Measurements from ENCODE around the gene SIDT1. TPM values are rescaled to one million over a fixed set of nuclear protein-coding genes. Genes with fewer than 3 reads are reported as not detected.

Gene SIDT1
- total RNA-seq, 1 experiment from 2014 or later, result not detected

- Histone ChIP-seq H3K36me3 (ENCODE audit: control insufficient read depth, insufficient read depth, low read length) (no peaks in the 10 kb centered on the region), H3K27me3 (ENCODE audit: control insufficient read depth, insufficient read depth, low read length) (peaks cover 53% of the 10 kb centered on the region), H3K9me3 (ENCODE audit: control insufficient read depth, insufficient read depth, low read depth, low read length) (no peaks in the 10 kb centered on the region), H3K27ac (ENCODE audit: low read length) (no peak overlapping the region), H3K4me1 (ENCODE audit: control insufficient read depth, insufficient read depth, low read length) (peaks cover 10% of the 10 kb centered on the region), H3K4me3 (ENCODE audit: low read depth in 2 of 2, low read length in 2 of 2) (no peak overlapping the region)
- ChIA-PET POLR2A (no interaction called here), CTCF (no interaction called here)
- intact Hi-C loops (cut with micrococcal nuclease; ENCODE audit: unreplicated experiment), result loop anchor here (5.0 kb wide), 1 partner anchor 41 kb away; no protein-coding TSS in a partner anchor
- in situ Hi-C loops (cut with HindIII; ENCODE audit: low pct_unique_long_range_greater_than_20kb, low sequenced_read_pairs), result no loop called here
- DNase-seq (ENCODE audit: low read depth, low spot score), result no peak
- TF ChIP-seq TCF7L2 (IDR thresholded peaks at IDR 0.05; ENCODE audit: low read depth, low read length) (no peak), SIN3A (IDR thresholded peaks at IDR 0.05; ENCODE audit: borderline replicate concordance, insufficient read depth, low read depth, low read length) (no peak), POLR2AphosphoS5 (IDR thresholded peaks at IDR 0.05; ENCODE audit: low read depth, low read length) (no peak)
- TF ChIP-seq, protein P1, sequence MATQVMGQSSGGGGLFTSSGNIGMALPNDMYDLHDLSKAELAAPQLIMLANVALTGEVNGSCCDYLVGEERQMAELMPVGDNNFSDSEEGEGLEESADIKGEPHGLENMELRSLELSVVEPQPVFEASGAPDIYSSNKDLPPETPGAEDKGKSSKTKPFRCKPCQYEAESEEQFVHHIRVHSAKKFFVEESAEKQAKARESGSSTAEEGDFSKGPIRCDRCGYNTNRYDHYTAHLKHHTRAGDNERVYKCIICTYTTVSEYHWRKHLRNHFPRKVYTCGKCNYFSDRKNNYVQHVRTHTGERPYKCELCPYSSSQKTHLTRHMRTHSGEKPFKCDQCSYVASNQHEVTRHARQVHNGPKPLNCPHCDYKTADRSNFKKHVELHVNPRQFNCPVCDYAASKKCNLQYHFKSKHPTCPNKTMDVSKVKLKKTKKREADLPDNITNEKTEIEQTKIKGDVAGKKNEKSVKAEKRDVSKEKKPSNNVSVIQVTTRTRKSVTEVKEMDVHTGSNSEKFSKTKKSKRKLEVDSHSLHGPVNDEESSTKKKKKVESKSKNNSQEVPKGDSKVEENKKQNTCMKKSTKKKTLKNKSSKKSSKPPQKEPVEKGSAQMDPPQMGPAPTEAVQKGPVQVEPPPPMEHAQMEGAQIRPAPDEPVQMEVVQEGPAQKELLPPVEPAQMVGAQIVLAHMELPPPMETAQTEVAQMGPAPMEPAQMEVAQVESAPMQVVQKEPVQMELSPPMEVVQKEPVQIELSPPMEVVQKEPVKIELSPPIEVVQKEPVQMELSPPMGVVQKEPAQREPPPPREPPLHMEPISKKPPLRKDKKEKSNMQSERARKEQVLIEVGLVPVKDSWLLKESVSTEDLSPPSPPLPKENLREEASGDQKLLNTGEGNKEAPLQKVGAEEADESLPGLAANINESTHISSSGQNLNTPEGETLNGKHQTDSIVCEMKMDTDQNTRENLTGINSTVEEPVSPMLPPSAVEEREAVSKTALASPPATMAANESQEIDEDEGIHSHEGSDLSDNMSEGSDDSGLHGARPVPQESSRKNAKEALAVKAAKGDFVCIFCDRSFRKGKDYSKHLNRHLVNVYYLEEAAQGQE (IDR thresholded peaks at IDR 0.05; ENCODE audit: insufficient read depth in 1 of 2, low read depth in 2 of 2, low read length in 1 of 2), result no peak
- TF ChIP-seq, protein P2, sequence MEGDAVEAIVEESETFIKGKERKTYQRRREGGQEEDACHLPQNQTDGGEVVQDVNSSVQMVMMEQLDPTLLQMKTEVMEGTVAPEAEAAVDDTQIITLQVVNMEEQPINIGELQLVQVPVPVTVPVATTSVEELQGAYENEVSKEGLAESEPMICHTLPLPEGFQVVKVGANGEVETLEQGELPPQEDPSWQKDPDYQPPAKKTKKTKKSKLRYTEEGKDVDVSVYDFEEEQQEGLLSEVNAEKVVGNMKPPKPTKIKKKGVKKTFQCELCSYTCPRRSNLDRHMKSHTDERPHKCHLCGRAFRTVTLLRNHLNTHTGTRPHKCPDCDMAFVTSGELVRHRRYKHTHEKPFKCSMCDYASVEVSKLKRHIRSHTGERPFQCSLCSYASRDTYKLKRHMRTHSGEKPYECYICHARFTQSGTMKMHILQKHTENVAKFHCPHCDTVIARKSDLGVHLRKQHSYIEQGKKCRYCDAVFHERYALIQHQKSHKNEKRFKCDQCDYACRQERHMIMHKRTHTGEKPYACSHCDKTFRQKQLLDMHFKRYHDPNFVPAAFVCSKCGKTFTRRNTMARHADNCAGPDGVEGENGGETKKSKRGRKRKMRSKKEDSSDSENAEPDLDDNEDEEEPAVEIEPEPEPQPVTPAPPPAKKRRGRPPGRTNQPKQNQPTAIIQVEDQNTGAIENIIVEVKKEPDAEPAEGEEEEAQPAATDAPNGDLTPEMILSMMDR (IDR thresholded peaks at IDR 0.05), result no peak
- no TSS peak for BruUV-seq (replicated peaks)
- ATAC-seq, result no peak
Observed at GRCh38 chr3:113536627-113537101, 4.3 kb downstream of the SIDT1 start.

DNA sequence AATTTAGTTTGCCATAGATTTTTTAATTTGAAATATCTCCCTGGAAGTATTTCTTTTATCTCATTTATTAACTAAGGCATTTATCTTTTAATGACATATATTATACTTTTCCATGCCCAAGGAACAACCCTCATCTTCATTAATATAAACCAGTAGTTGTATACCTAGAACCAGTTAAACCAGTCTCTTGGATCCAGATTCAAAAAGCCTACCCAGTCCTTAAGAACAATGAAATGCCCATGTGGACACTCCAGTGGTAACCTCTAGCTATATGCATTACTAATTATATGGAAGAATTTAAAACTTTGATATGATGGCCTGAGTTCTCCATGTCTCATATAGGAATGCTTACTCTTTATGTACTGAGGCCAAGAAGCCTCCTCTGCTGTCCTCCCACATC is 4.8 kb downstream of the SIDT1 start:
- H3K9me3 ChIP-seq (ENCODE audit: control insufficient read depth, insufficient read depth, low read depth, low read length), result no peaks in the 10 kb centered on the region
- CTCF ChIA-PET, result no interaction called here
- no peak overlapping the region for H3K4me3 ChIP-seq (ENCODE audit: low read depth in 2 of 2, low read length in 2 of 2)
- ATAC-seq (no peak), DNase-seq (ENCODE audit: low read depth, low spot score) (no peak)
- POLR2A ChIA-PET, result no interaction called here
- no TSS peak for BruUV-seq (replicated peaks)
- H3K27me3 ChIP-seq (ENCODE audit: control insufficient read depth, insufficient read depth, low read length), result peaks cover 48% of the 10 kb centered on the region
- in situ Hi-C loops (cut with HindIII; ENCODE audit: low pct_unique_long_range_greater_than_20kb, low sequenced_read_pairs) (no loop called here), intact Hi-C loops (cut with micrococcal nuclease; ENCODE audit: unreplicated experiment) (loop anchor here (5.0 kb wide), 1 partner anchor 40 kb away; no protein-coding TSS in a partner anchor)
- peaks cover 7% of the 10 kb centered on the region for H3K4me1 ChIP-seq (ENCODE audit: control insufficient read depth, insufficient read depth, low read length)
- no peak overlapping the region for H3K27ac ChIP-seq (ENCODE audit: low read length)
- TF ChIP-seq, protein P1 (IDR thresholded peaks at IDR 0.05; ENCODE audit: insufficient read depth in 1 of 2, low read depth in 2 of 2, low read length in 1 of 2), result no peak
- no peak for TF ChIP-seq SIN3A (IDR thresholded peaks at IDR 0.05; ENCODE audit: borderline replicate concordance, insufficient read depth, low read depth, low read length)
- no peak for TF ChIP-seq POLR2AphosphoS5 (IDR thresholded peaks at IDR 0.05; ENCODE audit: low read depth, low read length)
- TF ChIP-seq, protein P2 (IDR thresholded peaks at IDR 0.05), result no peak
- no peak for TF ChIP-seq TCF7L2 (IDR thresholded peaks at IDR 0.05; ENCODE audit: low read depth, low read length)
- H3K36me3 ChIP-seq (ENCODE audit: control insufficient read depth, insufficient read depth, low read length), result no peaks in the 10 kb centered on the region
